Measurements from ENCODE around the gene UTS2R.

The UTS2R gene

GRCh38 chr17:82390015-82390859 lies 18.7 kb downstream of the UTS2R start:
- no peak for DNase-seq

GRCh38 chr17:82390860-82391435 lies 19.4 kb downstream of the UTS2R start:
- DNase-seq: no peak

GRCh38 chr17:82391496-82392066 lies 20.0 kb downstream of the UTS2R start:
- DNase-seq: no peak

- DNase-seq: no peak
These were observed 20.8 kb downstream of the UTS2R start for GRCh38 chr17:82392209-82392920.

- DNase-seq: no peak
These were observed 21.4 kb downstream of the UTS2R start for GRCh38 chr17:82392941-82393340.

- DNase-seq: no peak
These were observed 22.7 kb downstream of the UTS2R start for GRCh38 chr17:82394278-82394677.

- no peak for DNase-seq
These were observed 25.3 kb downstream of the UTS2R start for GRCh38 chr17:82396601-82397435.

GRCh38 chr17:82397449-82398335 lies 26.1 kb downstream of the UTS2R start:
- no peak for DNase-seq

- DNase-seq: no peak
These were observed 27.5 kb downstream of the UTS2R start for GRCh38 chr17:82399041-82399441.

- no peak for DNase-seq
These were observed 28.1 kb downstream of the UTS2R start for GRCh38 chr17:82399601-82400101.

GRCh38 chr17:82400206-82400605 lies 28.6 kb downstream of the UTS2R start:
- peak; percentile 47 for DNase-seq

GRCh38 chr17:82400830-82401229 lies 29.3 kb downstream of the UTS2R start:
- peak; percentile 94 for DNase-seq

- DNase-seq: no peak
These were observed 31.3 kb downstream of the UTS2R start for GRCh38 chr17:82402865-82403264.

GRCh38 chr17:82403662-82404660 lies 32.4 kb downstream of the UTS2R start:
- no peak for DNase-seq

GRCh38 chr17:82405051-82405450 lies 33.5 kb downstream of the UTS2R start:
- no peak for DNase-seq

GRCh38 chr17:82406131-82406671 lies 34.6 kb downstream of the UTS2R start:
- DNase-seq: no peak

GRCh38 chr17:82407255-82407654 lies 35.7 kb downstream of the UTS2R start:
- no peak for DNase-seq

GRCh38 chr17:82408288-82408937 lies 36.8 kb downstream of the UTS2R start:
- DNase-seq: no peak

GRCh38 chr17:82408938-82409318 lies 37.4 kb downstream of the UTS2R start:
- no peak for DNase-seq

Measured in OCI-M1 (cell line).